Body of pancreas (tissue), 4 donors: Measurements from ENCODE around the gene ANGPTL2. TPM values are rescaled to one million over a fixed set of nuclear protein-coding genes. Genes with fewer than 3 reads are reported as not detected.

ENCODE experiments used
- ATAC-seq: fragments of 150-250 bp; one replicate; pipeline ENCODE4 v1.9.1; 2016
- DNase-seq, 4 donors: peaks; one replicate each; pipeline ENCODE4 v3.0.0-alpha.2; 2019
- H3K27ac ChIP-seq, 4 donors: fragments of 200-600 bp; sonication (generic); 1 replicate in 3 of 4; 2 replicates in 1 of 4; pipeline versions ENCODE4 v1.5.1 to v1.6.1; 2016 to 2019; ENCODE audit warnings: mild to moderate bottlenecking in 1 of 4, mixed read lengths in 1 of 4, moderate library complexity in 1 of 4
- H3K27me3 ChIP-seq, 2 donors: fragments of 200-600 bp; sonication (generic); one replicate each; pipeline ENCODE4 v1.6.0; 2016; ENCODE audit warnings: mild to moderate bottlenecking in 1 of 2
- H3K36me3 ChIP-seq, 2 donors: fragments of 200-600 bp; sonication (generic); replicated peaks in 1 of 2; 2 replicates each; pipeline ENCODE4 v1.5.1; 2016; ENCODE audit warnings: low read depth in 2 of 2; ENCODE audit not compliant: insufficient read depth in 1 of 2
- H3K4me1 ChIP-seq: fragments of 200-600 bp; sonication (generic); one replicate; pipeline ENCODE4 v1.6.0; 2016
- H3K4me3 ChIP-seq, 2 donors: fragments of 200-600 bp; sonication (generic); 1 replicate in 1 of 2; 2 replicates in 1 of 2; pipeline ENCODE4 v1.5.1; 2016 to 2019
- H3K9me3 ChIP-seq, 3 donors: fragments of 200-600 bp; sonication (generic); 1 replicate in 2 of 3; 2 replicates in 1 of 3; pipeline ENCODE4 v1.5.1; 2016
- CTCF ChIP-seq, 7 experiments: fragments of 450-650 bp in 4 of 7; fragments of 200-600 bp in 3 of 7; sonication (generic) in 3 of 7; IDR thresholded peaks; one replicate each; pipeline ENCODE4 v1.5.1; 2016 to 2019; ENCODE audit warnings: antibody characterized with exemption in 7 of 7
- POLR2A ChIP-seq, 3 donors: fragments of 450-650 bp; IDR thresholded peaks; one replicate each; pipeline ENCODE4 v1.6.1; 2016; ENCODE audit warnings: antibody characterized with exemption in 3 of 3, mild to moderate bottlenecking in 2 of 3
- WGBS, 2 donors: methylation state at CpG; one replicate each; pipeline ENCODE4 v1.1.5; 2017; 5-methylcytosine and 5-hydroxymethylcytosine counted together
- intact Hi-C: fragments of 100-400 bp; cut with DNase I; formaldehyde crosslinking; loops from one replicate; pipeline ENCODE4 v1.15.1; 2023
- total RNA-seq, 2 donors: library from RNA; depleted of rRNA; stranded (reverse); fragments of >200 nt; gene quantifications; one replicate each; pipeline ENCODE4 v1.1.0, GENCODE V29; 2016

The ANGPTL2 gene
- total RNA-seq, 2 donors from 2014 or later: 3.1 to 7.6 TPM

GRCh38 chr9:127107929-127108876, 14.2 kb downstream of the ANGPTL2 start:
- intact Hi-C loops: no loop called here
- ATAC-seq (no peak), DNase-seq (no peak)
- Histone ChIP-seq H3K9me3 (no peaks in the 10 kb centered on the region), H3K36me3 (no peaks in the 10 kb centered on the region), H3K27me3 (no peaks in the 10 kb centered on the region), H3K27ac (no peak overlapping the region), H3K4me1 (peaks cover 6% of the 10 kb centered on the region), H3K4me3 (no peak overlapping the region)
- TF ChIP-seq POLR2A (IDR thresholded peaks at IDR 0.05): no peak
- no peak for TF ChIP-seq CTCF (IDR thresholded peaks at IDR 0.05)
- 95 to 96% methylated on average over 33 to 37 of the region's 38 CpGs for WGBS, 2 donors

GRCh38 chr9:127107171-127107928, 15.1 kb downstream of the ANGPTL2 start:
- DNase-seq (no peak), ATAC-seq (no peak)
- Histone ChIP-seq H3K9me3 (no peaks in the 10 kb centered on the region), H3K36me3 (no peaks in the 10 kb centered on the region), H3K27ac (no peak overlapping the region), H3K4me3 (no peak overlapping the region), H3K27me3 (no peaks in the 10 kb centered on the region), H3K4me1 (no peaks in the 10 kb centered on the region)
- intact Hi-C loops: no loop called here
- 82 to 89% methylated on average over 8 to 11 of the region's 11 CpGs for WGBS, 2 donors
- no peak for TF ChIP-seq CTCF (IDR thresholded peaks at IDR 0.05)
- TF ChIP-seq POLR2A (IDR thresholded peaks at IDR 0.05): no peak

- no peak overlapping the region for H3K4me3 ChIP-seq
- H3K4me1 ChIP-seq: no peaks in the 10 kb centered on the region
- DNase-seq (no peak), ATAC-seq (no peak)
- no peaks in the 10 kb centered on the region for H3K27me3 ChIP-seq
- TF ChIP-seq CTCF (IDR thresholded peaks at IDR 0.05) (no peak), POLR2A (IDR thresholded peaks at IDR 0.05) (no peak)
- WGBS, 2 donors: 87 to 92% methylated on average over 4 of the region's 4 CpGs
- H3K9me3 ChIP-seq: no peaks in the 10 kb centered on the region
- no peak overlapping the region for H3K27ac ChIP-seq
- intact Hi-C loops: no loop called here
- no peaks in the 10 kb centered on the region for H3K36me3 ChIP-seq
Measured at GRCh38 chr9:127106466-127106855, 16.0 kb downstream of the ANGPTL2 start.

GRCh38 chr9:127105805-127106465, 16.5 kb downstream of the ANGPTL2 start:
- no peaks in the 10 kb centered on the region for H3K9me3 ChIP-seq
- intact Hi-C loops: no loop called here
- no peak overlapping the region for H3K4me3 ChIP-seq
- DNase-seq (no peak), ATAC-seq (no peak)
- 86 to 95% methylated on average over 7 of the region's 7 CpGs for WGBS, 2 donors
- no peak for TF ChIP-seq POLR2A (IDR thresholded peaks at IDR 0.05)
- no peak for TF ChIP-seq CTCF (IDR thresholded peaks at IDR 0.05)
- no peaks in the 10 kb centered on the region for H3K36me3 ChIP-seq
- H3K27me3 ChIP-seq: no peaks in the 10 kb centered on the region
- H3K27ac ChIP-seq: no peak overlapping the region
- H3K4me1 ChIP-seq: no peaks in the 10 kb centered on the region
